A549 (cell line): ENCODE results near the gene FBXL20.

Experiments
- CBX2 ChIP-seq: fragments of 200-600 bp; sonication (generic); IDR thresholded peaks from 2 replicates; pipeline ENCODE4 v1.6.1; 2016; ENCODE audit warnings: low read depth, mild to moderate bottlenecking, borderline replicate concordance
- EHMT2 ChIP-seq: fragments of 200-600 bp; sonication (generic); IDR thresholded peaks from 2 replicates; pipeline ENCODE4 v1.6.1; 2016; ENCODE audit warnings: antibody characterized with exemption, low read depth, mild to moderate bottlenecking, moderate library complexity
- EP300 ChIP-seq, 2 experiments: fragments of >200 bp; sonication (Bioruptor Twin); formaldehyde crosslinking; IDR thresholded peaks; 2 replicates in 1 of 2; 3 replicates in 1 of 2; pipeline ENCODE4 v1.6.1; 2016 to 2017
- GATA3 ChIP-seq: IDR thresholded peaks from 2 replicates; pipeline ENCODE4 v1.6.1; 2012; ENCODE audit warnings: borderline replicate concordance
- KDM1A ChIP-seq: fragments of 200-600 bp; sonication (generic); IDR thresholded peaks from 2 replicates; pipeline ENCODE4 v1.6.1; 2016; ENCODE audit warnings: low read depth, mild to moderate bottlenecking
- MYC ChIP-seq: IDR thresholded peaks from 2 replicates; pipeline ENCODE4 v1.6.1; 2012; ENCODE audit warnings: mild to moderate bottlenecking, inconsistent platforms, low read length, improper control_type of control experiment, borderline replicate concordance
- NR3C1 ChIP-seq: fragments of >200 bp; sonication (Bioruptor Twin); formaldehyde crosslinking; IDR thresholded peaks from 3 replicates; pipeline ENCODE4 v1.6.1; 2017
- POLR2A ChIP-seq: IDR thresholded peaks from 2 replicates; pipeline ENCODE4 v1.6.1; 2012; ENCODE audit warnings: mild to moderate bottlenecking, low read length
- RAD21 ChIP-seq, 2 experiments: fragments of >200 bp in 1 of 2; sonication (Bioruptor Twin) in 1 of 2; formaldehyde crosslinking in 1 of 2; IDR thresholded peaks in 1 of 2; conservative IDR thresholded peaks in 1 of 2; 2 replicates in 1 of 2; 3 replicates in 1 of 2; pipeline ENCODE4 v1.6.1; 2012 to 2018; ENCODE audit warnings: inconsistent platforms in 1 of 2
- TF ChIP-seq, protein P1 (sequence below): fragments of >200 bp; sonication (Bioruptor Twin); formaldehyde crosslinking; IDR thresholded peaks from 3 replicates; pipeline ENCODE4 v1.5.1; 2016
- TF ChIP-seq, protein P2 (sequence below): IDR thresholded peaks from 2 replicates; pipeline ENCODE4 v1.6.1; 2012

DNA sequence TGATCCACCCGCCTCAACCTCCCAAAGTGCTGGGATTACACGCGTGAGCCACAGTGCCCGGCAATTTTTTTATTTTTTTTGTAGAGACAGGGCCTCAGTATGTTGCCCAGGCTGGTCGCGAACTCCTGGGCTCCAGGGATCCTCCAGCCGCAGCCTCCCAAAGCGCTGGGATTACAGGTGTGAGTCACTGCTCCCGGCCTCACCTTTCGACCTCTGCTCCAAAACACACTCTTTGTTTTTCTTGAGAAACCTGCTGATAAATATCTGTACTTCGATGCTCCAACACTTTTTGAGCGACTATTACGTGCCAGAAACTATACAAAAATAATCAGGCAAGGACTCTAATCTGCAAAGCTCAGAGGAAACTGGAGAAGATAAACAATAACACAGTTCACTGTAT is 48.6 kb upstream of the FBXL20 start:
- TF ChIP-seq, protein P1, sequence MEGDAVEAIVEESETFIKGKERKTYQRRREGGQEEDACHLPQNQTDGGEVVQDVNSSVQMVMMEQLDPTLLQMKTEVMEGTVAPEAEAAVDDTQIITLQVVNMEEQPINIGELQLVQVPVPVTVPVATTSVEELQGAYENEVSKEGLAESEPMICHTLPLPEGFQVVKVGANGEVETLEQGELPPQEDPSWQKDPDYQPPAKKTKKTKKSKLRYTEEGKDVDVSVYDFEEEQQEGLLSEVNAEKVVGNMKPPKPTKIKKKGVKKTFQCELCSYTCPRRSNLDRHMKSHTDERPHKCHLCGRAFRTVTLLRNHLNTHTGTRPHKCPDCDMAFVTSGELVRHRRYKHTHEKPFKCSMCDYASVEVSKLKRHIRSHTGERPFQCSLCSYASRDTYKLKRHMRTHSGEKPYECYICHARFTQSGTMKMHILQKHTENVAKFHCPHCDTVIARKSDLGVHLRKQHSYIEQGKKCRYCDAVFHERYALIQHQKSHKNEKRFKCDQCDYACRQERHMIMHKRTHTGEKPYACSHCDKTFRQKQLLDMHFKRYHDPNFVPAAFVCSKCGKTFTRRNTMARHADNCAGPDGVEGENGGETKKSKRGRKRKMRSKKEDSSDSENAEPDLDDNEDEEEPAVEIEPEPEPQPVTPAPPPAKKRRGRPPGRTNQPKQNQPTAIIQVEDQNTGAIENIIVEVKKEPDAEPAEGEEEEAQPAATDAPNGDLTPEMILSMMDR = no peak
- no peak for TF ChIP-seq EP300 (IDR thresholded peaks at IDR 0.05)
- no peak for TF ChIP-seq EHMT2
- TF ChIP-seq GATA3 = no peak
- TF ChIP-seq KDM1A = no peak
- no peak for TF ChIP-seq MYC
- TF ChIP-seq CBX2 = no peak
- TF ChIP-seq POLR2A = no peak
- TF ChIP-seq, protein P2, sequence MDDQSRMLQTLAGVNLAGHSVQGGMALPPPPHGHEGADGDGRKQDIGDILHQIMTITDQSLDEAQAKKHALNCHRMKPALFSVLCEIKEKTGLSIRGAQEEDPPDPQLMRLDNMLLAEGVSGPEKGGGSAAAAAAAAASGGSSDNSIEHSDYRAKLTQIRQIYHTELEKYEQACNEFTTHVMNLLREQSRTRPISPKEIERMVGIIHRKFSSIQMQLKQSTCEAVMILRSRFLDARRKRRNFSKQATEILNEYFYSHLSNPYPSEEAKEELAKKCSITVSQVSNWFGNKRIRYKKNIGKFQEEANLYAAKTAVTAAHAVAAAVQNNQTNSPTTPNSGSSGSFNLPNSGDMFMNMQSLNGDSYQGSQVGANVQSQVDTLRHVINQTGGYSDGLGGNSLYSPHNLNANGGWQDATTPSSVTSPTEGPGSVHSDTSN = no peak
- TF ChIP-seq RAD21 (conservative IDR thresholded peaks at IDR 0.05 in 1 of 2, IDR thresholded peaks at IDR 0.05 in 1 of 2) = no peak
- TF ChIP-seq NR3C1 = no peak
